Nephron progenitor cell (in vitro differentiated cells): ENCODE measurements around the gene NTM.

ENCODE experiments used
- DNase-seq: peaks from one replicate; pipeline ENCODE4 v3.0.0; 2021
- H3K27ac Mint-ChIP-seq: 2 replicates; pipeline ENCODE4 v1.8.0; 2021; ENCODE audit warnings: mild to moderate bottlenecking, moderate library complexity, mixed read lengths
- H3K27me3 Mint-ChIP-seq: 2 replicates; pipeline ENCODE4 v1.8.0; 2021; ENCODE audit warnings: mild to moderate bottlenecking, low read depth, mixed read lengths; ENCODE audit not compliant: poor library complexity
- H3K36me3 Mint-ChIP-seq: 2 replicates; pipeline ENCODE4 v1.8.0; 2021; ENCODE audit warnings: low read depth, mixed read lengths
- H3K4me1 Mint-ChIP-seq: 2 replicates; pipeline ENCODE4 v1.8.0; 2021; ENCODE audit warnings: mixed read lengths
- H3K4me3 Mint-ChIP-seq: 2 replicates; pipeline ENCODE4 v1.8.0; 2021; ENCODE audit warnings: mild to moderate bottlenecking, moderate library complexity, mixed read lengths
- H3K9me3 Mint-ChIP-seq: 2 replicates; pipeline ENCODE4 v1.8.0; 2021; ENCODE audit warnings: mild to moderate bottlenecking, moderate library complexity, mixed read lengths
- CTCF ChIP-seq: fragments of 200-600 bp; sonication (generic); IDR thresholded peaks from 2 replicates; pipeline ENCODE4 v1.5.0; 2021; ENCODE audit warnings: antibody characterized with exemption

The NTM gene

DNA sequence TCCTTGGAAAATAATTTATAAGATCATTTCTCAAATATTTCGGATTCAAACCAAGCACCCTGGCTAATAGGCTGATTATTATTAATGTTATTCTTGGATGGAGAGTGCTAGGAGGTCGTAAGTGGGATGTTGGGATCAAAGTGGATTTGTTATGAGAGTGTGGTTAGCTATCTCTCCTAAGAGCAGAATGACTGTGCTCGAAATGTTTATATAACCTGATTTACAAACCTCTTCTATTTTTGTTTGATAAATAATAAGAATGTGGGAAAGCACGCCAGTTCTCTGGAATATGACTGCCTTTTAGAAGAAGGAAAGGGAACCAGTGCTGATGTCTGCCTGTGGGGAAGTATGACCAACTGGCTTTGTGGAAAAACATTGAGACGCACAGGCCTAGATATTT lies 527.5 kb downstream of the NTM start:
- Mint-ChIP-seq H3K36me3 (no peaks in the 10 kb centered on the region), H3K27me3 (peaks cover 22% of the 10 kb centered on the region), H3K9me3 (no peaks in the 10 kb centered on the region), H3K27ac (no peak overlapping the region), H3K4me1 (peaks cover 21% of the 10 kb centered on the region), H3K4me3 (no peak overlapping the region)
- TF ChIP-seq CTCF = no peak
- no peak for DNase-seq

GRCh38 chr11:131898949-131899348 lies 528.5 kb downstream of the NTM start:
- H3K36me3 Mint-ChIP-seq = no peaks in the 10 kb centered on the region
- no peaks in the 10 kb centered on the region for H3K9me3 Mint-ChIP-seq
- H3K27ac Mint-ChIP-seq = no peak overlapping the region
- peaks cover 20% of the 10 kb centered on the region for H3K4me1 Mint-ChIP-seq
- no peak overlapping the region for H3K4me3 Mint-ChIP-seq
- H3K27me3 Mint-ChIP-seq = peaks cover 21% of the 10 kb centered on the region
- no peak for TF ChIP-seq CTCF
- DNase-seq = no peak

GRCh38 chr11:131899950-131900580 lies 529.6 kb downstream of the NTM start:
- no peaks in the 10 kb centered on the region for H3K9me3 Mint-ChIP-seq

DNA sequence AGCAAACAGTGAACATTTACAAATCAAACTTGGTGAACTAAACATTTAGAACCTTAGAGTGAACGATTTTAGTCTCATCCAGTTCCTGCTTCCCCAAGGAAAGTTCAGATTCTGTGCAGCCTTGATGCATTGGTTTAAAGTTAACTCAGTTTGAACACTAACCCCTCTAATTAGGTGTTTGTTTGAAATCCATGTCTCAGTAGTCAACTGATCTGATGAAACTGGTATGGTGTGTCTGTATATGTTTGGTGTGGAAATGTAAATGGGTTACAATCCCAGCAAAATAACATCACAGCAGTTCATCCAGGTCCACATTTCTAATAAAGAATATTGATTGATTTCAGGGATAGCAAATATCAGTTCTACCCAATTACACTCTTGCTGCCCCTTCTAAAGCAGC lies 532.0 kb downstream of the NTM start:
- no peak for DNase-seq
- Mint-ChIP-seq H3K4me1 (peaks cover 10% of the 10 kb centered on the region), H3K27ac (no peak overlapping the region), H3K9me3 (no peaks in the 10 kb centered on the region), H3K27me3 (peaks cover 40% of the 10 kb centered on the region), H3K4me3 (no peak overlapping the region), H3K36me3 (no peaks in the 10 kb centered on the region)
- no peak for TF ChIP-seq CTCF

More at GRCh38 chr11:131899950-131900580, 529.6 kb downstream of the NTM start:
- TF ChIP-seq CTCF = no peak
- Mint-ChIP-seq H3K27ac (no peak overlapping the region), H3K4me3 (no peak overlapping the region), H3K36me3 (no peaks in the 10 kb centered on the region), H3K4me1 (peaks cover 10% of the 10 kb centered on the region), H3K27me3 (peaks cover 17% of the 10 kb centered on the region)
- DNase-seq = no peak

DNA sequence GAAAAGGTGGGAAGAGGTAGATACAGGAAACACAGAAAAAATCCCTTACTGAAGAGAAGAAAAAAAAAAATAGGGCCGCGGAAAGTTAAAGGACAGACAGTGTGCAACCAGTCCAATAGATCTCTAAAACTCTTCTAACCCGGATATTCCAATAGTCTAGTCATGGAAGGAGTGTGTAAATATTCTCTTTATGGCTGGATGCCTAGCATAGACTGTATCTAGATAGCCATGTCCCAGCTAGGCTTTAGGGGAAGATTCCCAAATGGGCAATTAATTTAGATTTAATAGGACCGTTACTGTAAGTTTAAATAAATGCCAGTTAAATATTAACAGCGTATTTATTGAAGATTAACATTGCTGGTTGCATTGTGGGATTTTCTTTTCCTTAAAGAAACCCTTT lies 532.7 kb downstream of the NTM start:
- Mint-ChIP-seq H3K4me1 (peaks cover 10% of the 10 kb centered on the region), H3K27me3 (peaks cover 46% of the 10 kb centered on the region), H3K4me3 (no peak overlapping the region), H3K36me3 (no peaks in the 10 kb centered on the region), H3K27ac (no peak overlapping the region), H3K9me3 (no peaks in the 10 kb centered on the region)
- TF ChIP-seq CTCF = no peak
- DNase-seq = no peak

GRCh38 chr11:131904756-131905155 lies 534.3 kb downstream of the NTM start:
- H3K27ac Mint-ChIP-seq = no peak overlapping the region

More at GRCh38 chr11:131904756-131905155, 534.3 kb downstream of the NTM start:
- Mint-ChIP-seq H3K4me3 (no peak overlapping the region), H3K27me3 (peaks cover 61% of the 10 kb centered on the region), H3K4me1 (peaks cover 10% of the 10 kb centered on the region), H3K9me3 (no peaks in the 10 kb centered on the region), H3K36me3 (no peaks in the 10 kb centered on the region)
- TF ChIP-seq CTCF = no peak
- no peak for DNase-seq
